BE2C (cell line): ENCODE results near the gene STX18.

ENCODE experiments used
- DNase-seq: peaks from one replicate; pipeline ENCODE4 v3.0.0-alpha.2; 2020
- H3K27me3 ChIP-seq: fragments of 250-450 bp; sonication (Bioruptor Pico); 2 replicates; pipeline ENCODE4 v1.5.1; 2020; ENCODE audit warnings: mild to moderate bottlenecking
- H3K36me3 ChIP-seq: fragments of 250-450 bp; sonication (Bioruptor Pico); 2 replicates; pipeline ENCODE4 v1.5.1; 2020; ENCODE audit warnings: mild to moderate bottlenecking
- H3K4me1 ChIP-seq: fragments of 250-450 bp; sonication (Bioruptor Pico); 2 replicates; pipeline ENCODE4 v1.5.1; 2020
- H3K4me3 ChIP-seq: 2 replicates; pipeline ENCODE4 v1.5.1; 2011; ENCODE audit warnings: low read depth, low read length
- H3K9me3 ChIP-seq: fragments of 250-450 bp; sonication (Bioruptor Pico); 2 replicates; pipeline ENCODE4 v1.5.1; 2020
- TF ChIP-seq, protein P1 (sequence below): IDR thresholded peaks from 2 replicates; pipeline ENCODE4 v1.5.1; 2012; ENCODE audit warnings: mild to moderate bottlenecking, low read depth, low read length

Gene STX18

DNA sequence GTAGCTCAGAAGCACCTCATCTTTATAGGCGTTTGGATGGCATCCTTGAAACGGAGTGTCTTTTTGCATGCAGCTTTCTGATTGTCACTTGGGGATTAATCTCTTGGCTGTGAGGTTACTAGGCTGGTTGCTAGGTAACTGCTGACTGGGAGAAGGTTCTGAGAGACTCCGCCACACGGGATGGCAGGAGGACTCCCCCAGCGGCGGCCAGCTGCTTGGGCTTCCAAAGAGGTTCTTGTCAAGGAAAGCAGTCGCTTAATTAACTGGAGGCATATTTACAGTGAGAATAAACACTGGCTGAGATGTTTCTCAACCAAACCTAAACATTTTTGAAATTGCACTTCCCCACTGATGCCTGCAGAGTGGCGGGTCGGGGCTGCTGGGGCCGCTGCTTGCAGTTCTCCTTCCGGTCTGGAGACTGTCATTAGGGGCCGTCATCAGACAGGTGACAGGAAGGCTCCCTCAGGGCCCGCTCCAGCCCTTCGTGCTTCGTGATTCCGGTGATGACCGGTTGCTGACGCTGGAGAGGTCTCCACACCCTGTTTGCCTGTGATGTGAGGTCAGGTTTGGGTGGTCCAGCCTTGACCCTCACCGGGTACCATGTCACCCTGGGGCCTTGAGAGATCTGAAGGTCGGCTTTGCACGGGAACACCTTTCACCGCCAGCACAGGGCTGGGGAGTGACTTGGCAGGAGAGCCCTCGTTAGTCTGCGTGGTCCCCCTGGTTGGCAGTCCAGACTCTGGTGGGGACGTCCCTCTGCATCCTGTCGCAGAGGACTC lies 145.8 kb downstream of the STX18 start:
- H3K4me3 ChIP-seq = peak overlapping the region; percentile 43
- H3K27me3 ChIP-seq = no peaks in the 10 kb centered on the region
- peaks cover 55% of the 10 kb centered on the region for H3K4me1 ChIP-seq
- peak; percentile 65 for DNase-seq
- no peaks in the 10 kb centered on the region for H3K9me3 ChIP-seq
- TF ChIP-seq, protein P1, sequence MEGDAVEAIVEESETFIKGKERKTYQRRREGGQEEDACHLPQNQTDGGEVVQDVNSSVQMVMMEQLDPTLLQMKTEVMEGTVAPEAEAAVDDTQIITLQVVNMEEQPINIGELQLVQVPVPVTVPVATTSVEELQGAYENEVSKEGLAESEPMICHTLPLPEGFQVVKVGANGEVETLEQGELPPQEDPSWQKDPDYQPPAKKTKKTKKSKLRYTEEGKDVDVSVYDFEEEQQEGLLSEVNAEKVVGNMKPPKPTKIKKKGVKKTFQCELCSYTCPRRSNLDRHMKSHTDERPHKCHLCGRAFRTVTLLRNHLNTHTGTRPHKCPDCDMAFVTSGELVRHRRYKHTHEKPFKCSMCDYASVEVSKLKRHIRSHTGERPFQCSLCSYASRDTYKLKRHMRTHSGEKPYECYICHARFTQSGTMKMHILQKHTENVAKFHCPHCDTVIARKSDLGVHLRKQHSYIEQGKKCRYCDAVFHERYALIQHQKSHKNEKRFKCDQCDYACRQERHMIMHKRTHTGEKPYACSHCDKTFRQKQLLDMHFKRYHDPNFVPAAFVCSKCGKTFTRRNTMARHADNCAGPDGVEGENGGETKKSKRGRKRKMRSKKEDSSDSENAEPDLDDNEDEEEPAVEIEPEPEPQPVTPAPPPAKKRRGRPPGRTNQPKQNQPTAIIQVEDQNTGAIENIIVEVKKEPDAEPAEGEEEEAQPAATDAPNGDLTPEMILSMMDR = peak; percentile 25
- H3K36me3 ChIP-seq = peaks cover 80% of the 10 kb centered on the region

DNA sequence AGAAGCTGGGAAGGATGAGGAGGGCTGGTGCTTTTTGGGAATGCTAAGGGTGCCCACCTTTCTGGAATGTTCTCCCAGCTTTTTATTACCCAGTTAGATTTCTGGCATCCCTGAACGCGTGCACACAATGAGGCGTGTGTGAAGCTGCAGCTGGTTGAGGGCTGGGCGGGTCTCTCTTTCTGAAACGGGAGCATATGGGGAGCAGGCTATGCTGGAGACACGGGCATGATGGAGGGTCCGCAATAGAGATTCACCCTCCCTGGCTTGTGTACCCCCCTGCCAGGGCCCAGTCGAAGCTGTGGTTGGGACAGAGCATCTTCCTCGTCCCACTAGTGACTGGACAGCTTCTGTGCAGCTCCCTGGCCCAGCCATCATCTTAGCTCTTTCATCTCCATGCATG lies 146.5 kb downstream of the STX18 start:
- Histone ChIP-seq H3K9me3 (no peaks in the 10 kb centered on the region), H3K36me3 (peaks cover 79% of the 10 kb centered on the region), H3K27me3 (no peaks in the 10 kb centered on the region), H3K4me3 (peak overlapping the region; percentile 43), H3K4me1 (peaks cover 49% of the 10 kb centered on the region)
- TF ChIP-seq, protein P1 = no peak
- no peak for DNase-seq

DNA sequence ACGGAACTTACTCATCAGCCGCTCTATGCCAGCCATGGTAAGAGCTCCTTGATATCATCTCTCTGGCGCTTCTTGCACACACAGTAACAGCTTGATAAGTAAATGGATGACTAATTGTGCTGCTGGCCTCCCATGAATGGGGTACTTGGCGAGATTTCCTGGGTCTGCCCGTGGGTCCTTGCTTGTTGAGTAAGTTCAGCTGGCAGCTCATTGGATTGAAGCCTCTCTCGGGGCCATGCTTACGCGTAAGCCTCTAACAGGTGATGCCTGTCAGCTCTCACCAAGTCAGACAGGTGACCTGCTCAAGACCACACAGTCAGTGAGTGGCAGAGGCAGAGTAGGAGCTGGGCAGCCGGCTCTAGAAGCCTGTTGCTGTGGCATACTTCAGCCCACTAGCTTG lies 147.2 kb downstream of the STX18 start:
- TF ChIP-seq, protein P1 = no peak
- H3K9me3 ChIP-seq = no peaks in the 10 kb centered on the region
- DNase-seq = peak; percentile 83
- H3K4me3 ChIP-seq = no peak overlapping the region; the same call in 1 of the 2 replicates
- peaks cover 80% of the 10 kb centered on the region for H3K36me3 ChIP-seq
- peaks cover 50% of the 10 kb centered on the region for H3K4me1 ChIP-seq
- H3K27me3 ChIP-seq = no peaks in the 10 kb centered on the region

DNA sequence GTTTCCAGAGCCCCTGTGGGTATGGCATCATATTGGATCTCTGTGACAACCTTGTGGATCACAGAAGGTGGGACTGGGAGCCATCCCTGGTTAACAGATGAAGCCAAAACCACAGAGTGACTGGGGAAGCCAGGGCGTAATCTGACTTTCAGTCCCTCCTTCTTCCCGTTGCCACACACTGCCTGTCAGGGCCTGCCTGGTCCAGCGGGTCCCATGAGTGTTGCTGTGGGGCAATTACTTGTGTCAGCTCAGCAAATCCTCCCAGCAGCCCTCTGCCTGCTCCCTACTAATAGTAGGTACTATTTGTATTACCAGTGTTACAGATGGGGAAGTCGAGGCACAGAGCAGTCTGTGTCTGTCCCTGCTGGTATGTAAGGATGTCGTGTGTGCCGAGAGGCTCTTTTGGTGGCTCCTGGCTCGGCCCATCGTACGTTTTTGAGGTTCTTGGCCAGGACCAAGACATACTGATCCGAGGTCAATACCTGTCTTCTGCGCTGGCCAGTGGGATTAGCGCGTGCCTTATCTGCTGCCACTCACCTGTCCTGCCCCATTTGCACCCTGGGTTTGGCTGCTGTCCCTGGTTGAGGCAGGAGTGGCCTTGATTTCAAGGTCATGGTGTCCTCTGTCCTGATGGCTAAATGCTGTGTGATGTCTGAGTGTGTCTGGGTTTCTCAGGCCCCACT lies 149.2 kb downstream of the STX18 start:
- peaks cover 53% of the 10 kb centered on the region for H3K4me1 ChIP-seq
- no peaks in the 10 kb centered on the region for H3K9me3 ChIP-seq
- TF ChIP-seq, protein P1 = no peak
- no peaks in the 10 kb centered on the region for H3K27me3 ChIP-seq
- DNase-seq = no peak
- peaks cover 67% of the 10 kb centered on the region for H3K36me3 ChIP-seq
- no peak overlapping the region for H3K4me3 ChIP-seq

DNA sequence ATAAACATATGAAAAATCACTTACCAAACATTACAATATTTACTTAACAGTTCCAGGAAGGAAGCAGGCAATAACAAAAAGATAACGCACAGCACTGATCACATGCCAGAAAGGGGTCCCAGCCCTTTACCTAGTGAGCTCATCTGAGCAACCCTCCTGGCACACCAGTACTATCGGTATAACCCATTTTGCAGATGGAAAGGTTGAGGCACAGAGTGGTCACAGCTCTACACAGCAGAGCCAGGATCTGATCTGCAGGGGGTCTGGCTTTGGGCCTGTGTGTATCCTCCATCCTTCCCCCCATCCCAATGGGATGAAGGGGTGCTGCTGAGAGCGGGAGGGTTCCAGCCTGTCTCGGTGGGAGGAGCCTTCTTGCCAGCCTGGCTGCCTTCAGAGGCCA lies 150.0 kb downstream of the STX18 start:
- Histone ChIP-seq H3K36me3 (peaks cover 61% of the 10 kb centered on the region), H3K4me1 (peaks cover 51% of the 10 kb centered on the region), H3K4me3 (no peak overlapping the region), H3K27me3 (no peaks in the 10 kb centered on the region), H3K9me3 (no peaks in the 10 kb centered on the region)
- DNase-seq = no peak
- TF ChIP-seq, protein P1 = no peak
